Measurements from ENCODE around the gene ASIC2.

GRCh38 chr17:32971171-32971570 is 321.9 kb downstream of the ASIC2 start:
- TF ChIP-seq, protein P1, sequence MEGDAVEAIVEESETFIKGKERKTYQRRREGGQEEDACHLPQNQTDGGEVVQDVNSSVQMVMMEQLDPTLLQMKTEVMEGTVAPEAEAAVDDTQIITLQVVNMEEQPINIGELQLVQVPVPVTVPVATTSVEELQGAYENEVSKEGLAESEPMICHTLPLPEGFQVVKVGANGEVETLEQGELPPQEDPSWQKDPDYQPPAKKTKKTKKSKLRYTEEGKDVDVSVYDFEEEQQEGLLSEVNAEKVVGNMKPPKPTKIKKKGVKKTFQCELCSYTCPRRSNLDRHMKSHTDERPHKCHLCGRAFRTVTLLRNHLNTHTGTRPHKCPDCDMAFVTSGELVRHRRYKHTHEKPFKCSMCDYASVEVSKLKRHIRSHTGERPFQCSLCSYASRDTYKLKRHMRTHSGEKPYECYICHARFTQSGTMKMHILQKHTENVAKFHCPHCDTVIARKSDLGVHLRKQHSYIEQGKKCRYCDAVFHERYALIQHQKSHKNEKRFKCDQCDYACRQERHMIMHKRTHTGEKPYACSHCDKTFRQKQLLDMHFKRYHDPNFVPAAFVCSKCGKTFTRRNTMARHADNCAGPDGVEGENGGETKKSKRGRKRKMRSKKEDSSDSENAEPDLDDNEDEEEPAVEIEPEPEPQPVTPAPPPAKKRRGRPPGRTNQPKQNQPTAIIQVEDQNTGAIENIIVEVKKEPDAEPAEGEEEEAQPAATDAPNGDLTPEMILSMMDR (IDR thresholded peaks at IDR 0.05): no peak
- no peak for TF ChIP-seq EZH2 (IDR thresholded peaks at IDR 0.05; ENCODE audit: borderline replicate concordance, insufficient read depth, low read depth, low read length, poor library complexity, severe bottlenecking)
